K562 (cell line): Measurements from ENCODE around the gene CEP95. TPM values are rescaled to one million over a fixed set of nuclear protein-coding genes. Genes with fewer than 3 reads are reported as not detected.

ENCODE experiments used
- ATAC-seq: fragments of 200-7000 bp; cut with Tn5 transposase; 3 replicates; pipeline ENCODE4 v1.9.1; 2020; ENCODE audit warnings: moderate library complexity
- BruUV-seq: library from RNA; stranded (reverse); fragments of 400-500 nt; replicated peaks from 2 replicates; lab custom pipeline; 2021; lab: Mats Ljungman, UMichigan
- CTCF ChIA-PET: fragments of 300-600 bp; formaldehyde crosslinking; extraction: SDS; loops from one replicate; lab custom pipeline; 2021; ENCODE audit warnings: low intra/inter-chr PET ratio; lab: Yijun Ruan, JAX
- POLR2A ChIA-PET: fragments of 300-600, 350-650 bp; sonication (Branson Sonifier 250); formaldehyde crosslinking; extraction: SDS; loops from one replicate; lab custom pipeline; 2021; ENCODE audit warnings: antibody characterized with exemption, inconsistent platforms; lab: Yijun Ruan, JAX
- DNase-seq, 4 experiments: peaks; one replicate each; pipeline versions ENCODE4 v3.0.0 to v3.0.0-alpha.2; 2011 to 2018; ENCODE audit warnings: low spot score in 3 of 4, mixed read lengths in 3 of 4; ENCODE audit errors: extremely low read depth in 1 of 4
- FAIRE-seq: peaks from 2 replicates; lab custom pipeline; 2011; peaks lifted over from hg19 to GRCh38; lab: Jason Lieb, UNC
- H2AFZ ChIP-seq: 2 replicates; pipeline ENCODE4 v1.6.0; 2011; ENCODE audit warnings: low read depth, low read length, control low read depth, inconsistent platforms
- H3K27ac ChIP-seq: fragments of 200-600 bp; 3 replicates; pipeline ENCODE4 v1.8.0; 2011; ENCODE audit warnings: low read depth, mild to moderate bottlenecking, control low read depth, inconsistent platforms, low read length, moderate library complexity, mixed read lengths; ENCODE audit errors: extremely low read depth
- H3K27me3 ChIP-seq, 2 experiments: fragments of 300-600 bp in 1 of 2; 2 replicates in 1 of 2; 3 replicates in 1 of 2; pipeline versions ENCODE4 v1.6.0 to v1.8.0; 2011; ENCODE audit warnings: inconsistent platforms in 2 of 2, low read length in 2 of 2, mild to moderate bottlenecking in 1 of 2, mixed read lengths in 1 of 2, moderate library complexity in 1 of 2; ENCODE audit not compliant: control insufficient read depth in 2 of 2, insufficient read depth in 2 of 2
- H3K36me3 ChIP-seq: fragments of 300-600 bp; 3 replicates; pipeline ENCODE4 v1.8.0; 2011; ENCODE audit warnings: mild to moderate bottlenecking, low read length, inconsistent platforms; ENCODE audit not compliant: control insufficient read depth, insufficient read depth
- H3K4me1 ChIP-seq, 2 experiments: fragments of 200-600 bp in 1 of 2; replicated peaks in 1 of 2; 2 replicates in 1 of 2; 3 replicates in 1 of 2; pipeline versions ENCODE4 v1.5.1 to v1.8.0; 2011; ENCODE audit warnings: inconsistent platforms in 2 of 2, low read length in 2 of 2, mild to moderate bottlenecking in 1 of 2, mixed read lengths in 1 of 2, moderate library complexity in 1 of 2; ENCODE audit not compliant: control insufficient read depth in 2 of 2, insufficient read depth in 2 of 2
- H3K4me2 ChIP-seq: 2 replicates; pipeline ENCODE4 v1.6.1; 2011; ENCODE audit warnings: low read length, control low read depth, inconsistent platforms, mixed read lengths; ENCODE audit not compliant: insufficient read depth
- H3K4me3 ChIP-seq: fragments of 200-600 bp; sonication (generic), shearing (Covaris generic); 2 replicates; pipeline ENCODE4 v1.5.1; 2016; ENCODE audit warnings: control low read depth, inconsistent platforms
- H3K79me2 ChIP-seq: fragments of 200-600 bp; 3 replicates; pipeline ENCODE4 v1.8.0; 2011; ENCODE audit warnings: low read length, inconsistent platforms; ENCODE audit not compliant: control insufficient read depth, insufficient read depth
- H3K9ac ChIP-seq, 2 experiments: 2 replicates each; pipeline versions ENCODE4 v1.6.0 to v1.6.1; 2011; ENCODE audit warnings: low read depth in 2 of 2, low read length in 2 of 2, control low read depth in 1 of 2, inconsistent platforms in 1 of 2, mild to moderate bottlenecking in 1 of 2, mixed read lengths in 1 of 2; ENCODE audit not compliant: insufficient read depth in 1 of 2
- H3K9me1 ChIP-seq: one replicate; pipeline ENCODE4 v1.6.0; 2011; ENCODE audit warnings: inconsistent platforms, mild to moderate bottlenecking, low read length, moderate library complexity; ENCODE audit not compliant: control insufficient read depth, insufficient read depth
- H3K9me3 ChIP-seq: replicated peaks from 2 replicates; pipeline ENCODE4 v1.5.1; 2011; ENCODE audit warnings: low read depth, low read length, inconsistent platforms; ENCODE audit not compliant: control insufficient read depth, insufficient read depth
- H4K20me1 ChIP-seq: replicated peaks from 2 replicates; pipeline ENCODE4 v1.6.1; 2011; ENCODE audit warnings: low read length, inconsistent platforms, mixed read lengths; ENCODE audit not compliant: control insufficient read depth, insufficient read depth
- HCFC1 ChIP-seq: IDR thresholded peaks from 2 replicates; pipeline ENCODE4 v1.6.1; 2012; ENCODE audit warnings: low read depth, low read length, improper control_type of control experiment
- KLF13 ChIP-seq: fragments of 450-650 bp; IDR thresholded peaks from 2 replicates; pipeline ENCODE4 v1.6.1; 2016; ENCODE audit warnings: missing genetic modification characterization, low read depth, mild to moderate bottlenecking, missing compliant biosample characterization, moderate library complexity, borderline replicate concordance
- MED1 ChIP-seq: sonication (generic); formaldehyde crosslinking; IDR thresholded peaks from 2 replicates; pipeline ENCODE4 v1.8.1; 2023; ENCODE audit warnings: missing genetic modification reagents, borderline replicate concordance
- NFIC ChIP-seq: fragments of 450-650 bp; IDR thresholded peaks from 2 replicates; pipeline ENCODE4 v1.6.1; 2017; ENCODE audit warnings: mild to moderate bottlenecking, inconsistent platforms
- PHF8 ChIP-seq: fragments of 200-600 bp; sonication (generic); IDR thresholded peaks from 2 replicates; pipeline ENCODE4 v1.6.1; 2012; ENCODE audit warnings: mixed run types, mild to moderate bottlenecking, inconsistent platforms, low read length, moderate library complexity, borderline replicate concordance
- PHTF2 ChIP-seq: fragments of 250-450 bp; sonication (Bioruptor Pico); IDR thresholded peaks from 2 replicates; pipeline ENCODE4 v1.5.0; 2021; ENCODE audit warnings: mild to moderate bottlenecking
- TAL1 ChIP-seq: fragments of 450-650 bp; IDR thresholded peaks from 2 replicates; pipeline ENCODE4 v1.6.1; 2016; ENCODE audit warnings: mild to moderate bottlenecking
- U2AF2 ChIP-seq: fragments of 200-400 bp; formaldehyde crosslinking; optimal IDR thresholded peaks from 2 replicates; pipeline ENCODE3; 2017; ENCODE audit warnings: low read depth, mild to moderate bottlenecking, low read length
- ZKSCAN3 ChIP-seq: fragments of 250-450 bp; sonication (Bioruptor Pico); IDR thresholded peaks from 2 replicates; pipeline ENCODE4 v1.4.0; 2020
- ZNF140 ChIP-seq: fragments of 250-450 bp; sonication (Bioruptor Pico); IDR thresholded peaks from 2 replicates; pipeline ENCODE4 v1.8.0; 2021; ENCODE audit warnings: moderate library complexity, mild to moderate bottlenecking, inconsistent platforms
- ZNF212 ChIP-seq: fragments of 450-650 bp; formaldehyde crosslinking; IDR thresholded peaks from 2 replicates; pipeline ENCODE4 v1.4.0; 2020; ENCODE audit warnings: mild to moderate bottlenecking
- WGBS: fragments of 100-300 bp; shearing (Covaris generic); methylation state at CpG from one replicate; pipeline ENCODE4 v1.1.6; 2016; ENCODE audit warnings: low coverage, mixed read lengths; ENCODE audit not compliant: insufficient coverage; ENCODE audit errors: missing lambda C conversion rate; 5-methylcytosine and 5-hydroxymethylcytosine counted together
- in situ Hi-C: fragments of 300-500 bp; cut with MboI; formaldehyde crosslinking; loops from 4 replicates; pipeline ENCODE4 v1.15.0; 2018; ENCODE audit warnings: inconsistent platforms, mixed read lengths
- intact Hi-C: fragments of 100-400 bp; cut with micrococcal nuclease; formaldehyde crosslinking; loops from 2 replicates; pipeline ENCODE4 v1.14.2; 2022
- polyA plus RNA-seq, 8 experiments: library from polyadenylated mRNA; depleted of rRNA in 4 of 8; stranded (reverse) in 5 of 8; unstranded in 3 of 8; fragments of >200 nt; fragmentation: Nextera tagmentation in 2 of 8; fragmentation: Illumina TruSeq in 1 of 8; extraction: Ambion mirVana in 2 of 8; extraction: Trizol in 1 of 8; gene quantifications; 2 replicates each; pipeline versions ENCODE4 v1.2.1 to v1.2.3, GENCODE V29; 2011 to 2014; ENCODE audit warnings: inconsistent platforms in 1 of 8, missing spikeins in 1 of 8
- total RNA-seq, 7 experiments: library from RNA; depleted of rRNA in 6 of 7; stranded (reverse); fragments of >200 nt in 6 of 7; fragmentation: Illumina TruSeq in 2 of 7; extraction: Trizol in 2 of 7; gene quantifications; 2 replicates each; pipeline versions ENCODE4 v1.2.1 to v1.2.3, GENCODE V29; 2011 to 2021; ENCODE audit warnings: low replicate concordance in 1 of 7
- TF ChIP-seq, protein P1 (sequence below): fragments of 250-450 bp; sonication (Bioruptor Pico); IDR thresholded peaks from 2 replicates; pipeline ENCODE4 v1.6.1; 2021; ENCODE audit warnings: mild to moderate bottlenecking
- TF ChIP-seq, protein P2 (sequence below): fragments of 250-450 bp; sonication (Bioruptor Pico); IDR thresholded peaks from 2 replicates; pipeline ENCODE4 v1.8.0; 2021; ENCODE audit warnings: mild to moderate bottlenecking, moderate library complexity
- TF ChIP-seq, protein P3 (sequence below): fragments of 250-450 bp; sonication (Bioruptor Pico); IDR thresholded peaks from 2 replicates; pipeline ENCODE4 v1.4.0; 2020; ENCODE audit warnings: borderline replicate concordance
- TF ChIP-seq, protein P4 (sequence below): sonication (generic); formaldehyde crosslinking; IDR thresholded peaks from 2 replicates; pipeline ENCODE4 v1.8.0; 2022; ENCODE audit warnings: mild to moderate bottlenecking, missing genetic modification reagents

The CEP95 gene
- total and polyA plus RNA-seq, 9 of the 15 experiments (the other 6 are each of a cell fraction or from before 2014, with no cell fraction given): 26.7 to 80.7 (median 56.9) TPM

DNA sequence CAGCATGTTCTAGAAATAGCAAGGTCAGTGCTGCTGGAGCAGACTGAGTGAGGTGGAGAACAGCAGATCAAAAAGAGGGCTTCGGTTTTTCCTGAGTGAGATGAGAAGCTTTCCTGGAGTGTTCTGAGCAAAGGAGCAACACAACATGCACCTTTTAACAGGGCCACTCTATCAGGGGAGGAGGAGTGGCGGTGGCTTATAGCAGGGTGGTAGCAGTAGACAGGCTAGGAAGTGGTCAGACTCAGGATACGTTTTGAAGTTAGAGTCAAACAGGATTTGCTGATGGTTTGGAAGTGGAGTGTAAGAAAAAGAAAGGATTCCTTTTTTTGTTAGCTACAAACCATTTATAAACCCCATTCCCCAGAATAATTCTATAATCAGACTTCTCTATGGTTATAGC is 22.4 kb upstream of the CEP95 start:
- H3K79me2 ChIP-seq: no peaks in the 10 kb centered on the region
- no peak overlapping the region for H3K27ac ChIP-seq
- CTCF ChIA-PET: no interaction called here
- peaks cover 85% of the 10 kb centered on the region for H3K36me3 ChIP-seq
- in situ Hi-C loops (no loop called here), intact Hi-C loops (no loop called here)
- ATAC-seq (no peak; the same call in 2 of the 3 replicates), DNase-seq (no peak), FAIRE-seq (no peak)
- POLR2A ChIA-PET: interaction anchor here (0.6 to 2.0 kb wide), 5 partner anchors 13 to 104 kb away, joined by 3 to 12 read pairs (median 7); partner anchors contain the start of gene POLG2
- no peaks in the 10 kb centered on the region for H3K9me1 ChIP-seq
- WGBS: 77% methylated on average over 3 of the region's 3 CpGs
- no TSS peak for BruUV-seq
- no peaks in the 10 kb centered on the region for H3K9me3 ChIP-seq
- no peak overlapping the region for H3K4me3 ChIP-seq
- H3K4me1 ChIP-seq: no peaks in the 10 kb centered on the region
- no peak overlapping the region for H2AFZ ChIP-seq
- H3K9ac ChIP-seq: no peak overlapping the region
- TF ChIP-seq PHTF2 (CRISPR knock-in tag) (no peak), NFIC (no peak), KLF13 (tag) (no peak), ZNF212 (CRISPR knock-in tag) (no peak), MED1 (CRISPR knock-in tag) (no peak), U2AF2 (no peak), ZKSCAN3 (no peak), ZNF140 (CRISPR knock-in tag) (no peak), HCFC1 (no peak), PHF8 (no peak), TAL1 (no peak)
- TF ChIP-seq, protein P1, sequence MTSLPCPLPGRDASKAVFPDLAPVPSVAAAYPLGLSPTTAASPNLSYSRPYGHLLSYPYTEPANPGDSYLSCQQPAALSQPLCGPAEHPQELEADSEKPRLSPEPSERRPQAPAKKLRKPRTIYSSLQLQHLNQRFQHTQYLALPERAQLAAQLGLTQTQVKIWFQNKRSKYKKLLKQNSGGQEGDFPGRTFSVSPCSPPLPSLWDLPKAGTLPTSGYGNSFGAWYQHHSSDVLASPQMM (CRISPR knock-in tag): no peak
- TF ChIP-seq, protein P2, sequence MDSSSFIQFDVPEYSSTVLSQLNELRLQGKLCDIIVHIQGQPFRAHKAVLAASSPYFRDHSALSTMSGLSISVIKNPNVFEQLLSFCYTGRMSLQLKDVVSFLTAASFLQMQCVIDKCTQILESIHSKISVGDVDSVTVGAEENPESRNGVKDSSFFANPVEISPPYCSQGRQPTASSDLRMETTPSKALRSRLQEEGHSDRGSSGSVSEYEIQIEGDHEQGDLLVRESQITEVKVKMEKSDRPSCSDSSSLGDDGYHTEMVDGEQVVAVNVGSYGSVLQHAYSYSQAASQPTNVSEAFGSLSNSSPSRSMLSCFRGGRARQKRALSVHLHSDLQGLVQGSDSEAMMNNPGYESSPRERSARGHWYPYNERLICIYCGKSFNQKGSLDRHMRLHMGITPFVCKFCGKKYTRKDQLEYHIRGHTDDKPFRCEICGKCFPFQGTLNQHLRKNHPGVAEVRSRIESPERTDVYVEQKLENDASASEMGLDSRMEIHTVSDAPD: no peak
- TF ChIP-seq, protein P3, sequence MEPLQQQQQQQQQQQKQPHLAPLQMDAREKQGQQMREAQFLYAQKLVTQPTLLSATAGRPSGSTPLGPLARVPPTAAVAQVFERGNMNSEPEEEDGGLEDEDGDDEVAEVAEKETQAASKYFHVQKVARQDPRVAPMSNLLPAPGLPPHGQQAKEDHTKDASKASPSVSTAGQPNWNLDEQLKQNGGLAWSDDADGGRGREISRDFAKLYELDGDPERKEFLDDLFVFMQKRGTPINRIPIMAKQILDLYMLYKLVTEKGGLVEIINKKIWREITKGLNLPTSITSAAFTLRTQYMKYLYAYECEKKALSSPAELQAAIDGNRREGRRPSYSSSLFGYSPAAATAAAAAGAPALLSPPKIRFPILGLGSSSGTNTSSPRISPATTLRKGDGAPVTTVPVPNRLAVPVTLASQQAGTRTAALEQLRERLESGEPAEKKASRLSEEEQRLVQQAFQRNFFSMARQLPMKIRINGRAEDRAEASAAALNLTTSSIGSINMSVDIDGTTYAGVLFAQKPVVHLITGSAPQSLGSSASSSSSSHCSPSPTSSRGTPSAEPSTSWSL (CRISPR knock-in tag): no peak
- TF ChIP-seq, protein P4, sequence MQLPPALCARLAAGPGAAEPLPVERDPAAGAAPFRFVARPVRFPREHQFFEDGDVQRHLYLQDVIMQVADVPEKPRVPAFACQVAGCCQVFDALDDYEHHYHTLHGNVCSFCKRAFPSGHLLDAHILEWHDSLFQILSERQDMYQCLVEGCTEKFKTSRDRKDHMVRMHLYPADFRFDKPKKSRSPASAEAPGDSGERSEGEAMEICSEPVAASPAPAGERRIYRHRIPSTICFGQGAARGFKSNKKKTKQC: no peak
- TF ChIP-seq, all 486 proteins: peak for 0
- Histone ChIP-seq H3K4me2 (no peak overlapping the region), H4K20me1 (no peaks in the 10 kb centered on the region), H3K27me3 (no peaks in the 10 kb centered on the region)
